CD4-positive, alpha-beta T cell (primary cell): ENCODE results near the gene ETFA. TPM values are rescaled to one million over a fixed set of nuclear protein-coding genes. Genes with fewer than 3 reads are reported as not detected.

Experiments
- ATAC-seq: fragments of 200-7000 bp; cut with Tn5 transposase; one replicate; pipeline ENCODE4 v1.10.0; 2022; ENCODE audit warnings: mild to moderate bottlenecking; ENCODE audit not compliant: poor library complexity
- CTCF ChIA-PET: fragments of 350-600 bp; sonication (Branson Sonifier 250); formaldehyde crosslinking; loops from one replicate; lab custom pipeline; 2021; ENCODE audit warnings: antibody characterized with exemption, inconsistent platforms; lab: Charles Lee
- POLR2A ChIA-PET: fragments of 350-600 bp; sonication (Branson Sonifier 250); formaldehyde crosslinking; loops from one replicate; lab custom pipeline; 2021; ENCODE audit warnings: antibody characterized with exemption, inconsistent platforms; lab: Charles Lee
- DNase-seq, 14 experiments: peaks; one replicate each; pipeline ENCODE4 v3.0.0-alpha.2; 2013 to 2020; ENCODE audit warnings: mixed read lengths in 2 of 14
- H3K27ac ChIP-seq, 2 donors: one replicate each; pipeline versions ENCODE4 v1.5.1 to v1.7.0; 2013; ENCODE audit warnings: low read length in 2 of 2, low read depth in 1 of 2, mild to moderate bottlenecking in 1 of 2
- H3K27me3 ChIP-seq, 2 experiments: 1 replicate in 1 of 2; 2 replicates in 1 of 2; pipeline versions ENCODE4 v1.6.1 to v1.7.0; 2013; ENCODE audit warnings: low read length in 2 of 2, control low read depth in 1 of 2, mild to moderate bottlenecking in 1 of 2, moderate library complexity in 1 of 2; ENCODE audit not compliant: insufficient read depth in 2 of 2, control insufficient read depth in 1 of 2
- H3K36me3 ChIP-seq: one replicate; pipeline ENCODE4 v1.6.1; 2013; ENCODE audit warnings: low read length, control low read depth; ENCODE audit not compliant: insufficient read depth
- H3K4me1 ChIP-seq: one replicate; pipeline ENCODE4 v1.6.1; 2013; ENCODE audit warnings: low read length, control low read depth; ENCODE audit not compliant: insufficient read depth
- H3K4me3 ChIP-seq: one replicate; pipeline ENCODE4 v1.5.1; 2013; ENCODE audit warnings: mild to moderate bottlenecking, low read length, moderate library complexity
- H3K9me3 ChIP-seq, 2 experiments: 1 replicate in 1 of 2; 2 replicates in 1 of 2; pipeline versions ENCODE4 v1.6.1 to v1.7.0; 2013; ENCODE audit warnings: low read length in 2 of 2, mild to moderate bottlenecking in 2 of 2, control low read depth in 1 of 2, moderate library complexity in 1 of 2; ENCODE audit not compliant: control insufficient read depth in 1 of 2, insufficient read depth in 1 of 2
- H3K27ac Mint-ChIP-seq: one replicate; pipeline ENCODE4 v1.8.0; 2020; ENCODE audit warnings: mixed read lengths
- H3K27me3 Mint-ChIP-seq: one replicate; pipeline ENCODE4 v1.8.0; 2021; ENCODE audit warnings: mixed read lengths
- H3K36me3 Mint-ChIP-seq: one replicate; pipeline ENCODE4 v1.8.0; 2021; ENCODE audit warnings: low read depth, mixed read lengths
- H3K4me1 Mint-ChIP-seq: one replicate; pipeline ENCODE4 v1.8.0; 2021; ENCODE audit warnings: low read depth, mixed read lengths
- H3K4me3 Mint-ChIP-seq: one replicate; pipeline ENCODE4 v1.8.0; 2020; ENCODE audit warnings: mild to moderate bottlenecking, mixed read lengths
- H3K9me3 Mint-ChIP-seq: one replicate; pipeline ENCODE4 v1.8.0; 2020; ENCODE audit warnings: mixed read lengths
- CTCF ChIP-seq: fragments of 200-600 bp; IDR thresholded peaks from one replicate; pipeline ENCODE4 v1.8.0; 2022; ENCODE audit warnings: antibody characterized with exemption, mild to moderate bottlenecking
- intact Hi-C, 2 experiments: fragments of 100-400 bp; cut with DNase I in 1 of 2; cut with micrococcal nuclease in 1 of 2; formaldehyde crosslinking; loops; one replicate each; pipeline versions ENCODE4 v1.15.1 to v1.9.0; 2023 to 2025; cut with DNase I, micrococcal nuclease
- total RNA-seq, 174 experiments: library from RNA in 2 of 174; stranded (reverse) in 2 of 174; gene quantifications; one replicate each; pipeline ENCODE4 v1.2.3 and lab custom pipeline; 2021 to 2026

ETFA gene
- total RNA-seq, 2 experiments from 2014 or later = 11.4 to 15.2 TPM

- H3K27me3 ChIP-seq = peaks cover 73 to 74% of the 10 kb centered on the region in 2 experiments
- H3K27ac ChIP-seq = no peak overlapping the region
- no peaks in the 10 kb centered on the region for H3K9me3 Mint-ChIP-seq
- no peak overlapping the region for H3K4me3 ChIP-seq
- DNase-seq (no peak), ATAC-seq (no peak)
- POLR2A ChIA-PET = no interaction called here
- H3K36me3 ChIP-seq = no peaks in the 10 kb centered on the region
- peak overlapping the region; percentile 78 for H3K4me3 Mint-ChIP-seq
- peaks cover 83% of the 10 kb centered on the region for H3K27me3 Mint-ChIP-seq
- no peak for TF ChIP-seq CTCF
- H3K9me3 ChIP-seq = peaks cover 0 to 43% of the 10 kb centered on the region in 2 experiments
- peaks cover 48% of the 10 kb centered on the region for H3K4me1 ChIP-seq
- intact Hi-C loops = loop anchor here in 1 of 2 experiments (5.0 kb wide), 1 partner anchor 47 kb away; no protein-coding TSS in a partner anchor
- H3K27ac Mint-ChIP-seq = no peak overlapping the region
- H3K36me3 Mint-ChIP-seq = no peaks in the 10 kb centered on the region
- CTCF ChIA-PET = interaction anchor here (0.7 to 1.5 kb wide), 2 partner anchors 11 to 783 kb away, joined by 4 to 5 read pairs; no protein-coding TSS in a partner anchor
- peaks cover 43% of the 10 kb centered on the region for H3K4me1 Mint-ChIP-seq
These were observed 23.4 kb upstream of the ETFA start for GRCh38 chr15:76334438-76335306.

- H3K4me3 Mint-ChIP-seq = no peak overlapping the region
- peaks cover 65 to 66% of the 10 kb centered on the region in 2 experiments for H3K27me3 ChIP-seq
- POLR2A ChIA-PET = no interaction called here
- no peaks in the 10 kb centered on the region for H3K9me3 Mint-ChIP-seq
- no peak for DNase-seq
- H3K36me3 ChIP-seq = no peaks in the 10 kb centered on the region
- no peak for ATAC-seq
- H3K4me1 ChIP-seq = peaks cover 40% of the 10 kb centered on the region
- H3K9me3 ChIP-seq = peaks cover 0 to 35% of the 10 kb centered on the region in 2 experiments
- H3K27me3 Mint-ChIP-seq = peaks cover 83% of the 10 kb centered on the region
- CTCF ChIA-PET = interaction anchor here (1.5 kb wide), 1 partner anchor 12 kb away, joined by 4 read pairs; no protein-coding TSS in a partner anchor
- no peak for TF ChIP-seq CTCF
- no peak overlapping the region for H3K27ac Mint-ChIP-seq
- H3K4me1 Mint-ChIP-seq = peaks cover 36% of the 10 kb centered on the region
- H3K4me3 ChIP-seq = no peak overlapping the region
- H3K36me3 Mint-ChIP-seq = no peaks in the 10 kb centered on the region
- intact Hi-C loops = no loop called here
- H3K27ac ChIP-seq = no peak overlapping the region
These were observed 22.6 kb upstream of the ETFA start for GRCh38 chr15:76333720-76334437.

- peaks cover 34% of the 10 kb centered on the region for H3K4me1 ChIP-seq
- no peak overlapping the region for H3K4me3 ChIP-seq
- H3K9me3 ChIP-seq = peaks cover 0 to 30% of the 10 kb centered on the region in 2 experiments
- Mint-ChIP-seq H3K9me3 (no peaks in the 10 kb centered on the region), H3K4me1 (peaks cover 30% of the 10 kb centered on the region), H3K27me3 (peaks cover 83% of the 10 kb centered on the region), H3K36me3 (no peaks in the 10 kb centered on the region), H3K27ac (no peak overlapping the region), H3K4me3 (no peak overlapping the region)
- H3K27ac ChIP-seq = no peak overlapping the region
- CTCF ChIA-PET = interaction anchor here (1.5 kb wide), 1 partner anchor 12 kb away, joined by 4 read pairs; no protein-coding TSS in a partner anchor
- intact Hi-C loops = no loop called here
- no peak for ATAC-seq
- no peak for TF ChIP-seq CTCF
- peaks cover 60 to 61% of the 10 kb centered on the region in 2 experiments for H3K27me3 ChIP-seq
- POLR2A ChIA-PET = no interaction called here
- no peak for DNase-seq
- no peaks in the 10 kb centered on the region for H3K36me3 ChIP-seq
These were observed 22.0 kb upstream of the ETFA start for GRCh38 chr15:76333309-76333708.
